HG02981 (cell line): ENCODE results near the gene POTEM.
A peak's percentile ranks its signal among the peaks of the same experiment; 100 is the strongest.
"Not testable (repeated sequence)": the region's sequence is repeated elsewhere in the genome, so short reads cannot be mapped to it uniquely, and the experiment has no call there.

ENCODE experiments used
- ATAC-seq: cut with Tn5 transposase; IDR thresholded peaks from one replicate; pipeline ENCODE4 v1.9.1; 2021; ENCODE audit warnings: mild to moderate bottlenecking, moderate library complexity; ENCODE audit not compliant: unreplicated experiment

The POTEM gene

DNA sequence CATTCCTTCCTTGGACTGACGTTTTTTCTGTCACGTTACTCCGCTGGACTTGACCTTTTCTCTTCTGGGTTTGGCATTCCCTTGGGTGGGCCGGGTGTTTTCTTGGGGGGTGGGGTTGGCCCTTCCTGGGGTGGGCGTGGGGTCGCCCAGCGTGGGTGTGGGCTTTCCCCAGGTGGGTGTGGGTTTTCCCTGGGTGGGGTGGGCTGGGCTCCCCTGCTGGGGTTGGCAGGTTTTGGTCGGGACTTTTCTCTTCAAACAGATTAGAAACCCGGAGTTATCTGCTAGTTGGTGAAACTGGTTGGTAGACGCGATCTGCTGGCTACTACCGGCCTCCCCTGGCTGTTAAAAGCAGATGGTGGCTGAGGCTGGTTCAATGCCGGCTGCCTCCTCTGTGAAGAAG, at the start of gene POTEM:
Gene POTEM (plus strand): TSS at position 301 of the 400 bp plus-strand sequence. CDS start 52 bp downstream, at position 353.
- not testable (repeated sequence) for ATAC-seq

DNA sequence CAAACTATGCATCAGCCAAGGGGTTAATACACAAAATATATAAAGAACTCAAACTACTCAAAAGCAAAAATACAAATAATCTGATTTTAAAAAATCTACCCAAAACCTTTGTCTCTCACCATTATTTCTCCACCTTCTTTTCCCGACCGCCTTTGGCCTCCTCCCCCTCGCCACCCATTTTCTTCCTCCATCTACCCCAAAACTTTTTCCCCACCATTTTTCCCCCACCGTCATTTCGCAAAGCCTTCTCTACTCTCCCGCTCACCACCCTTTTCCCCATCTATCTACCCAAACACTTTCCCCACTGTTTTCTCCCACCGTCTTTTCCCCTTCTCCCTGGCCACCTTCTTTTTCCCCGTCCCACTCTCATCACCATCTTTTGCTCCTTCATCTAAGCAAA, 48.9 kb upstream of the POTEM start:
- not testable (repeated sequence) for ATAC-seq

DNA sequence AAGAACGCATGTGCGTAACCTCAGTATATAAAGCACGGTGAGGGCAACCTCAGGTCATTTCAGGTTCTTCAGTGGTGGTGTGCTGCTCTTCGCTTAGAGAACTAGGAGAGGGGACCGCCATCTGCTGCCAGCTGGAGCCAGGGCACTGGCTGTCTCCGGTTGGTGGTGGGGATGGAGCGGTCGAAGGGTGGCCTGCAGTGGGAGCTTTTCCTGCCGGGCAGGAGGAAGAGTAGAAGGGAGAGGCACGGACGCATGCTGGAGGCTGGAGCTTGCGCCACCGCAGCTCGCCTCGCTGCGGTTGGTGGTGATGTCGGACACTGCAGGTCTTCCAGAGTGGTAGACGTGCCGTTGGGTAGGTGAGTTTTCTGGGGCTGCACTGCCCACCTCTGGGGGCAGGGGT, 47.2 kb upstream of the POTEM start:
- not testable (repeated sequence) for ATAC-seq

DNA sequence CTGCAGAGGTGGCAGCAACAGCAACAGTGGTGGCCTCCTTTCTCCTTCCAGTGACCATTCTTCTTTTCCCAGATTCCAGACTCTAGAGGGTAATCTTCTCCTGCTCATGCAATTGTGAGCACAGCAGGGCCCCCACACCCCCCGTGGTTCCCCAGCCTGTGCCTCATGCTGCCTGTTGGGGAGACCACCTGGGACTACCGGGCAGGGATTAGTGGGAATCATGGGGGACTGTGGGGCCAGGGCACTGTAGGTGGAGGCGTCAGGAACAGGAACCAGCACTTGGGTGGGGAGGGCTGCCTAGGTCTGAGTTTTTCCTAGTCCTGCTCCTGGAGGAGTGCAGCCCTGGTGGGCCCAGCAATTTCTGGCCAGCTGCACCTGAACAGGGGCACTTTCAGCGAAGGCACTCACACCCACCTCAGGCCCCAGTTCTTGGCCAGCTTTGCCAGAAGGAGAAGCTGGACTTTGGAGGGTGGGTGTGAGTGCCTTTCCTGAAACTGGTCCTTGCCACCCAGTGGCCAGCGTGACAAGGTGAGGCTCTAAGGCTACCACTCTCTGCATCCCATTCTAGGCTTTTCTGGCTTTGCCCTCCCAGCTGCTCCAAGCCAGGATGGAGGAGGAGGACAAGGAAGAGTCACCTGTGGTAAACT, 46.1 kb upstream of the POTEM start:
- not testable (repeated sequence) for ATAC-seq

DNA sequence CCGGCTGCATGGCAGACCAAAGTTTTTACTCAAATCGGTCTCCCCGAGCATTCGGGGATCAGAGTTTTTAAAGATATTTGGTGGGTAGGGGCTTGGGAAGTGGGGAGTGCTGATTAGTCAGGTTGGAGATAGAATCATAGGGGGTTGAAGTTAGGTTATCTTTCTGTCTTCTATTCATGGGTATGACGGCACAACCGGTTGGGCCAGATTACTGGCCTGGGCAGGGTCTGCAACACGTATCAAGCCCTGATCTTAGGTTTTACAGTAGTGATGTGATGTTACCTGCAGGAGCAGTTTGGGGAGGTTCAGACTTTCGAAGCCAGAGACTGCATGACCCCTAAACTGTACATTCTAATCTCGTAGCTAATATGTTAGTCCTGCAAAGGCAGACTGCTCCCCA, 30.4 kb upstream of the POTEM start:
- not testable (repeated sequence) for ATAC-seq

DNA sequence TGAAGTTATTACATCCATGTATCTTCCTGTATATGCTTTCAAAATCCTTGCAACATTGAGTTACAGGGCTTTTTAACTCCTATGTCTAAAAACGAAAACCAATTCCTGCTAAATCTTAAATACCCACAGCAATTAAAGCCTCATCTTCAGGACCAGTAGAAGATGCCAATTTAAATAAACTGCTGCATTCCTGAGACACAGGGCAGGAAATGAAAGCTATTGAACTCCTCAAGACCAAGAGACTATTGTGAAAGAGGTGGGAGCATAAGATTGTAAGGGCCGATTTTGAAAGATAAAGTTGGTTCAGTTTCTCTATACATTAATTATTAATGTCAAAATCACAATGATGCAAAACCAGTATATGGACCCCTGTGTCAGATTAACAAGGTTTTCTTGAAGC, 28.5 kb upstream of the POTEM start:
- not testable (repeated sequence) for ATAC-seq

DNA sequence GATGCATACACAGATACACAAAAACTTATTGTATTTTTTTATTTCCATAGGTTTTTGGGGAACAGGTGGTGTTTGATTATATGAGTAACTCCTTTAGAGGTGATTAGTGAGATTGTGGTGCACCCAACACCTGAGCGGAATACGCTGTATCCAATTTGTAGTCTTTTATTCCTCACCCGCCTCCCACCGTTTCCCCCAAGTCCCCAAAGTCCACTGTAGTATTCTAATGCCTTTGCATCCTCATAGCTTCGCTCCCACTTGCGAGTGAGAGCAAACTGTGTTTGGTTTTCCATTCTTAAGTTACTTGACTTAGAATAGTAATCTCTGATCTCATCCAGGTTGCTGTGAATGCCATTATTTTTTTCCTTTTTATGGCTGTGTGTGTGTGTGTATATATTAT, 17.3 kb upstream of the POTEM start:
- ATAC-seq, result not testable (repeated sequence)

DNA sequence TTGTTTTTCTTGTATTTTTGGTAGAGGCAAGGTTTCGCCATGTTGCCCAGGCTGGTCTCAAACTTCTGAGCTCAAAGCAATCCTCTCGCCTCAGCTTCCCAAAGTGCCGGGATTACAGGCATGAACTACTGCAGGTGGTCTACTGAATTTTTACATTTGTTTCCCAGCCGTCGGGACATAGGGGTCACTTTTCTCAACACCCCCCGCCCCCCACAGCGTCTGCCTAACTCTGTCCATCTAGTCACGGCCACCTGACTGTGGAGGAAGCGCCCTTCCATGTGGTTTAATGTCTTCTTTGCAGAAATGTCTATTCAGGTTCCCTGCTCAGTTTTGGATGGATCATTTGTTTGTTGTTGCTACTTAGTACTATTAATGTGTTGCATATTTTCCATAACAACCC, 14.1 kb upstream of the POTEM start:
- not testable (repeated sequence) for ATAC-seq

DNA sequence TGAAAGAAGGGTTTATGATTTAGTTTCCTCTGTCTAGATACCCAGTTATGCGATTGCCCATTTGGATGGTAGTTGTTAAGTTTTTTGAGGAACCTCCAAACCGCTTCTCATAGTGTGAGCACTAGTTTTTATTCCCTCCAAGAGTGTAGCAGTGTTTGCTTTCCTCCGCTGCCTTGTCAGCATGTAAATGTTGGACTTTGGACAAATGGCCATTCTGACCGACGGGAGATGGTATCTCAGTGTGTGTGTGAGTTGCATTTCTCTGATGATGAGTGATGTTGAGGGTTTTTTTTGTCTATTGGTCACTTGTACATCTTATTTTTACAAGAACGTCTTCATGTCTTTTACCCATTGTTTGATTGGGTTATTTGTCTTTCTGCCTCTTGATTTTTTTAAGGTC, 11.4 kb upstream of the POTEM start:
- not testable (repeated sequence) for ATAC-seq

DNA sequence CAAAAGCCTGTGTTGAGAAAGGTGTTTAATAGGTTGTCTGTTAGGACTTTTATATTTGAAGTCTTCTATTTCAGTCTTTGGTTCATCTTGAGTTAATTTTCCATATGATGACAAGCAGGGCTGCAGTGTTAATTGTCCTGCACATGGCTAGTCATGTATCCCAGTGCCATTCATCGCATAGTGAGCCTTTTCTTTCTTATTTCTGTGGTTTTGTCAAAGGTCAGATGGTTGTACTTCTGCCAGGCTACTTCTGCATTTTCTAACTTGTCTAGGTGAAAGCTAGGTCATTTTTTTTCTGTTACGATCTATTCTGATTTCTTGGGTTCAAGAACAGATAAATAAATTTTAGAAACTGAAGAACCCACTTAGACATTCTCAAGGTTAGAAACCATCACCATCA, 5.7 kb upstream of the POTEM start:
- ATAC-seq, result not testable (repeated sequence)

DNA sequence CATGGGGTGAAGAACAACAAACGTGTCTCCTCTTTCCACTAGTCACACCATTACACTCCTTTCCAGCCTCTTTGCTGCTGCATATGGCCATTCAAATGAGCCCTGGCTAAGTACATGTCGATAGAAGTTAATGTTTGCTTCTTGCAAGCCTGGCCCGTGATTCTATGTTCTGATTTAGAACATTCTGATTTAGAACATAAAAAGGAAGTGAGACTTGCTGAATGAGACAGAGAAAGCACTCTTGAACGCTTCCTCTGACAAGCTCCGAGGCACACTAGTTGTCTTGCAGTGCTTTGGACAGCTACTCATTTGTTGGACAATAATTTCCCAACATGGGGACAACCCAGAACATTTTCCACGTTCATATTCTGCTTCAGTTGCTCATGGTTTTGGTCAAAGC, 5.1 kb upstream of the POTEM start:
- ATAC-seq, result peak; percentile 57

DNA sequence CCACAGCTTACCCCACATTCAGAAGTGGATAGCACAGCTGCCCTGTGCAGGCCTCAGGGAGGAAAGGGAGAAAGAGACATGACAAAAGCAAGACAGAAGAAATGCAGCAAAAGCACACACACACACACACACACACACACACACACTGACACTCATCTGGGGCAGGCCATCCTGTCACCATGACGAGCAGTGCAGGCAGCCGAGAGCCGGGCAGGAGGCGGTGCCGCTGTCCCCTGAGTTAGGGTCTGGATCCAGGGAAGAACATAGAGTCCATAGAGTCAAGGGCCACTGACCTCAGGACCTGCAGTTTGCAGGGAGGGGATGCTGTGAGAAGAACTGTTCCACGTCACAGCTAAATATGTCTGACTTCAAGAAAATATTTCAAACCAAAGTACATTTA, 4.0 kb upstream of the POTEM start:
- not testable (repeated sequence) for ATAC-seq

DNA sequence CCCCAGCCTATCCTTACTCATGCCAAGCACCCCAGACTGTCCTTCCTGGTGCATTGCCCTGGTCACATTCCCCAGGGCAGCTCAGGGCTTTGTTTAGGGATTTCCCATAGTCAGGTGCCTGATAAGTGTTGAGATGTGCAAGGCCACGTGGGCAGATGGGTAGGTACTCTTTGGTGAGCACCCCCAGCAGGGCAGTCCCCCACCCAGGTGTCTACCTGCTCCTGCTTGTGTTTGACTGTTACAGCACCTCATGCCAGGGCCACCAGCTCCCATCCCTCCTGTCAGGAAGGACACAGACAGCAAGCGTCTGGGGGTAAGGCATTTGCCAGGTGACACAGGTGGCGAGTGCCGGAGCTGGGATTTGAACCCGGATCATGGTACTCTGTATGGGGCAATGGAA, 2.4 kb upstream of the POTEM start:
- ATAC-seq, result not testable (repeated sequence)

DNA sequence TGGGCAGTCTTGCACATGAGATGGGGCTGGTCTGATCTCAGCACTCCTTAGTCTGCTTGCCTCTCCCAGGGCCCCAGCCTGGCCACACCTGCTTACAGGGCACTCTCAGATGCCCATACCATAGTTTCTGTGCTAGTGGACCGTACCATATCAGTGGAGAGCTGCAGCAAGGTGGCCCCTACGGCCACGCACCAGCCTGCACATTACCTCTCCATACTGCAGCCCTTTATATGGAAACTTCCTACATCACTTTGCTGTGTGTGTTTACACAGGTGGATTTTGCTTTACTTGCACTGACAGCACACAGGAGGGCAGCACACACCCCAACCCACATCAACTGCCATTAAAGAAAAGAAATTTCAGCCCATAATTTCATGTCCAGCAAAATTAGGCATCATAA, 35.3 kb downstream of the POTEM start:
- not testable (repeated sequence) for ATAC-seq

DNA sequence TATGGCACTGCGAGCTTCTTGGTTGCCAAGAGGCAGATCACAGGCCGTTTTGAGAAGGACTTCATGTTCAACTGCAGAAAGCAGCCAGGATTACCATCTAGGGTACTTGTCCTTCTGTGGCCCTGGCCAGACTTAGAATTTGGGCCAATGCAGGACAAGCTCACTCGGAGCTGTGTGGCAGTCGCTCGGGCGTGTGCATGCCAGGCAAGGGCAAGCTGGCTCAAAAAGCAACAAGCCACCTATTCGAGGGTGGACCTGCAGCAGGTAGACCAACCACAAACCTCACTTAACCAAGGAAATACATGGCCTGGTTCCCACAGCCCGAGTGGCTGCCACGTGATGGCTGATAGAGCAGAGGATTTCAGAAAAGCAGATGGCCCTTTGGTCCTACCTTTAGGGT, 39.3 kb downstream of the POTEM start:
- ATAC-seq, result not testable (repeated sequence)

DNA sequence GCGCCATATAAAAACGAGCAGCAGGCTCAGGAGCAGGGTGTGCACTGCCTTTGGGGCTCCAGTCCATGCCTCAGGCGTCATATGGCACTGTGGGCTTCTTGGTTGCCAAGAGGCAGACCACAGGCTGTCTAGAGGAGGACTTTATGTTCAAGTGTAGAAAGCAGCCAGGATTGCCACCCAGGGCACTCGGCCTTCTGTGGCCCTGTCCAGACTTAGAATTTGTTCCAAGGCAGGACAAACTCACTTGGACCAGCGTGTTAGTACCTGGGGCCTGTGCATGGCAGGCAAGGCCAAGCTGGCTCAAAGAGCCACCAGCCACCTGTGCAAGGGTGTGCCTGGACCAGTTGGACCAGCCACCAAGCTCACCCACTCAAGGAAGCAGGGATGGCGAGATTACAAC, 40.4 kb downstream of the POTEM start:
- not testable (repeated sequence) for ATAC-seq

DNA sequence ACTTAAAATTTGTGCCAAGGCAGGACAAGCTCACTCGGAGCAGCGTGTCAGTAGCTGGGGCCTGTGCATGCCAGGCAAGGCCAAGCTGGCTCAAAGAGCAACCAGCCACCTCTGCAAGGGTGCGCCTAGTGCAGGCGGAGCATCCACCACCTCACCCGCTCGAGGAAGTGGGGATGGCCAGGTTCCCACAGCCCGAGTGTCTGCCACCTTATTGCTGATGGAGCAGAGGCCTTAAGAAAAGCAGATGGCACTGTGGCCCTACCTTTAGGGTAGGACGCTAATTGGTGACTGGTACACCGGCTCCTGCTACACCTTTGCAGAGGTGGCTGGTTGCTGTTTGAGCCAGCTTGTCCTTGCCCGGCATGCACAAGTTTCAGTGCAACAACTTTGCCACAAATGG, 43.8 kb downstream of the POTEM start:
- not testable (repeated sequence) for ATAC-seq

DNA sequence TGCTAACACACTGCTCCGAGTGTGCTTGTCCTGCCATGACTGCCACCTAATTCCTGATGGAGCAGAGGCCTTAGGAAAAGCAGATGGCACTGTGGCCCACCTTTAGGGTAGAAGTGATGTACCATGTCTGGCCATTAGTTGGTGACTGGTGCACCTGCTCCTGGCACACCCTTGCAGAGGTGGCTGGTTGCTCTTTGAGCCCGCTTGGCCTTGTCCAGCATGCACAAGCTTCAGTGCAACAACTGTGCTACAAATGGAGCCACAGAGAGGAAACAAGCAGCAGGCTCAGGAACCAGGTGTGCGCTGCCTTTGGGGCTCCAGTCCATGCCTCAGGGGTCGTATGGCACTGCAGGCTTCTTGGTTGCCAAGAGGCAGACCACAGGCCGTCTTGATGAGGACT, 44.5 kb downstream of the POTEM start:
- ATAC-seq, result not testable (repeated sequence)

DNA sequence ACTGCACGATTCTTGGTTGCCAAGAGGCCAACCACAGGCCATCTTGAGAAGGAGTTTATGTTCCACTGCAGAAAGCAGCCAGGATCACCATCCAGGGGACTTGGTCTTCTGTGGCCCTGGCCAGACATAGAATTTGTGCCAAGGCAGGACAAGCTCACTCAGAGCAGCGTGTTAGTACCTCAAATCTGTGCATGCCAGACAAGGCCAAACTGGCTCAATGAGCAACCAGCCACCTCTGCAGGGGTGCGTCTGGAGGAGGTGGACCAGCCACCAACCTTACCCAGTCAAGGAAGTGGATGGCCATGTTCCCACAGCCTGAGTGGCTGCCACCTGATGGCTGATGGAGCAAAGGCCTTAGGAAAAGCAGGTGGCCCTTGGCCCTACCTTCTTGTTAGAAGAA, 48.0 kb downstream of the POTEM start:
- ATAC-seq, result not testable (repeated sequence)

DNA sequence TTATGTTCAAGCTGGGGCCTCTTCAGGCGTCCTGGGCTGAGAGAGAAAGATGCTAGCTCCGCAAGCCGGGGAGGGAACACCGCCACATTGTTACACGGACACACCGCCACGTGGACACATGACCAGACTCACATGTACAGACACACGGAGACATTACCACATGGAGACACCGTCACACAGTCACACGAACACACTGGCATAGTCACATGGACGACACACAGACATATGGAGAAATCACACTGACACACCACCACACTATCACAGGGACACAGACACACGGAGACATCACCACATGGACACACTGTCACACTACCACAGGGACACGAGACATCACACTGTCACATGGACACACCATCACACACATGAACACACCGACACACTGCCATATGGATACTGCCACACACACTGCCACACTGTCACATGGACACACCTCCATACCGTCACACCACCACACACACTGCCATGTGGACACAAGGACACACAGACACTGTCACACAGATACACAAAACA, 57.9 kb downstream of the POTEM start:
- not testable (repeated sequence) for ATAC-seq

DNA sequence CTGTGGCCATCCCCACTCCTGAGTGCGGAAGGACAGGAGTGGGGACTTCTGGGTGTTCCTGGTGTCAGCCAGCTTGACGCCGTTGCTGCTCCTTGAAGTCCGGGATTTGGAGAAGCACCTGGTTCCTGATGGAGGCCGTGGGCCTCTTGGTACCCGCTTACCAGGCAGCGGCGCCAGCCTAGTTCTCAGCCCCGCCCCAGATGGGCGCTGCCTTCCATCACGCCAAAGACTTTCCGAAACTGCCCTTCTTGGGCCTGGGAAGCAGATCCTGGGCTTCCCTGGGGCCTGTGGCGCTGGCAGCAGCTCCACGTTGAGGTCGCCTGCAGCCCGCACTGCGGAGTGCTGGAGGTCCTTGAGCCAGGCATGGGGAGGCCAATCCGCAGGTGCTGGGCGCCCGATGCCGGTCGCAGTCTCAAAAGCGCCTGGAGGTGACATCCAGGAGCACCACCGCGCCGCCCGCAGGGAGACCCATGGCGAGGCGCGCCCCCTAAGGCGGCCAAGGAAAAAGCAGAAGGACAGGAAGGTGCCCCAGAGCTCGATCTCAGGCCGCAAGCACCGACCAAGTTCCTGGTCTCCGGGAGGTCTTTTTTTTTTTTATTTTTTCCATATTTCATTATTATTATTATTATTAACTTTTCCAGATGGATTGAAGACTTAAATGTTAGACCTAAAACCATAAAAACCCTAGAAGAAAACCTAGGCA, 59.6 kb downstream of the POTEM start:
- ATAC-seq, result not testable (repeated sequence)

DNA sequence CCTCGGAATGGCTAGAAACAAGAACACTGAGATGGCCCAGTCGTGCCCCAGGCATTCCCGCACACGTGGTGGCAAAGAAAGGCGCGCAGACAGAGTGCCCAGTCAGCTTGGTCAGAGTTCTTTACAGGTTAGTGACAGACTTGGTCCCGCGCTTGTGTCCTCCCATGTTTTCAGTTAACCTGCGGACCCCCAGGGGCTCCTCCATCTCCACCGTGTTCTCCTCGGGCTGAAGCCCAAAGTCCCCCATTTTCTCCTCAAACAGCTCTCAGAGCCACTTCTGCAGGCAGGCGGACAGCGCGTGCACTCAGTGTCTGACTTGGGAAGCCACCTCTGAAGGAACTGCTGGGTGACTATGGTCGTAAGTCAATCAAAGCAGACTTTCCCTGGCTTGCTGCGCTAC, 60.7 kb downstream of the POTEM start:
- ATAC-seq, result not testable (repeated sequence)
